Activated CD4-positive, alpha-beta memory T cell treated with anti-CD3 and anti-CD28 coated beads, Interleukin-2, amount 10 ng/mL, durations not matched to agents 7 days and 5 days (primary cell): ENCODE measurements around the gene C19orf25. TPM values are rescaled to one million over a fixed set of nuclear protein-coding genes. Genes with fewer than 3 reads are reported as not detected.
"Not testable (repeated sequence)": the region's sequence is repeated elsewhere in the genome, so short reads cannot be mapped to it uniquely, and the experiment has no call there.

Experiments used
- CTCF ChIA-PET: fragments of 350-600 bp; sonication (Branson Sonifier 250); formaldehyde crosslinking; loops from one replicate; lab custom pipeline; 2021; ENCODE audit warnings: antibody characterized with exemption, inconsistent platforms; lab: Charles Lee
- POLR2A ChIA-PET: fragments of 350-600 bp; sonication (Branson Sonifier 250); formaldehyde crosslinking; loops from one replicate; lab custom pipeline; 2021; ENCODE audit warnings: antibody characterized with exemption; lab: Charles Lee
- DNase-seq: peaks from one replicate; pipeline ENCODE4 v3.0.0-alpha.2; 2020
- H3K27ac Mint-ChIP-seq: one replicate; pipeline ENCODE4 v1.8.0; 2021; ENCODE audit warnings: mild to moderate bottlenecking, mixed read lengths
- H3K27me3 Mint-ChIP-seq: one replicate; pipeline ENCODE4 v1.8.0; 2021; ENCODE audit warnings: mixed read lengths
- H3K36me3 Mint-ChIP-seq: one replicate; pipeline ENCODE4 v1.8.0; 2021; ENCODE audit warnings: low read depth, mixed read lengths
- H3K4me1 Mint-ChIP-seq: one replicate; pipeline ENCODE4 v1.8.0; 2021; ENCODE audit warnings: mixed read lengths
- H3K4me3 Mint-ChIP-seq: one replicate; pipeline ENCODE4 v1.8.0; 2021; ENCODE audit warnings: mild to moderate bottlenecking, mixed read lengths
- H3K9me3 Mint-ChIP-seq: one replicate; pipeline ENCODE4 v1.8.0; 2021; ENCODE audit warnings: mixed read lengths
- total RNA-seq, 2 experiments: library from RNA; stranded (reverse); gene quantifications; one replicate each; pipeline ENCODE4 v1.2.3, GENCODE V29; 2021

The C19orf25 gene
- total RNA-seq, 2 experiments from 2014 or later: 38.4 to 38.5 TPM

- ChIA-PET POLR2A (no interaction called here), CTCF (no interaction called here)
- Mint-ChIP-seq H3K27me3 (peaks cover 20% of the 10 kb centered on the region), H3K4me3 (no peak overlapping the region), H3K36me3 (peaks cover 3% of the 10 kb centered on the region), H3K4me1 (peaks cover 4% of the 10 kb centered on the region), H3K9me3 (no peaks in the 10 kb centered on the region), H3K27ac (no peak overlapping the region)
- DNase-seq: no peak
Observed at GRCh38 chr19:1520203-1520780, 41.3 kb upstream of the C19orf25 start.

- H3K27ac Mint-ChIP-seq, DNase-seq, CTCF ChIA-PET: not testable (repeated sequence)
Observed at GRCh38 chr19:1519802-1520201, 40.8 kb upstream of the C19orf25 start.

GRCh38 chr19:1518471-1518870, 39.5 kb upstream of the C19orf25 start:
- POLR2A ChIA-PET: no interaction called here
- peaks cover 10% of the 10 kb centered on the region for H3K27me3 Mint-ChIP-seq
- H3K27ac Mint-ChIP-seq: no peak overlapping the region
- no peak for DNase-seq
- CTCF ChIA-PET: interaction anchor here (1.6 kb wide), 1 partner anchor 28 kb away, joined by 5 read pairs; no protein-coding TSS in a partner anchor
- no peaks in the 10 kb centered on the region for H3K36me3 Mint-ChIP-seq
- H3K4me3 Mint-ChIP-seq: no peak overlapping the region
- no peaks in the 10 kb centered on the region for H3K9me3 Mint-ChIP-seq
- H3K4me1 Mint-ChIP-seq: peaks cover 2% of the 10 kb centered on the region

More at GRCh38 chr19:1519802-1520201, 40.8 kb upstream of the C19orf25 start:
- H3K4me3 Mint-ChIP-seq, POLR2A ChIA-PET, H3K4me1 Mint-ChIP-seq, H3K36me3 Mint-ChIP-seq, H3K9me3 Mint-ChIP-seq: not testable (repeated sequence)
- H3K27me3 Mint-ChIP-seq: peaks cover 16% of the 10 kb centered on the region

GRCh38 chr19:1516395-1516753, 37.4 kb upstream of the C19orf25 start:
- Mint-ChIP-seq H3K27me3 (no peaks in the 10 kb centered on the region), H3K4me3 (no peak overlapping the region), H3K9me3 (no peaks in the 10 kb centered on the region), H3K36me3 (no peaks in the 10 kb centered on the region), H3K27ac (no peak overlapping the region), H3K4me1 (peaks cover 9% of the 10 kb centered on the region)
- ChIA-PET CTCF (no interaction called here), POLR2A (no interaction called here)
- no peak for DNase-seq

GRCh38 chr19:1514986-1515721, 36.1 kb upstream of the C19orf25 start:
- Mint-ChIP-seq H3K27ac (no peak overlapping the region), H3K4me3 (no peak overlapping the region), H3K36me3 (no peaks in the 10 kb centered on the region), H3K9me3 (no peaks in the 10 kb centered on the region), H3K4me1 (peaks cover 11% of the 10 kb centered on the region), H3K27me3 (peaks cover 6% of the 10 kb centered on the region)
- DNase-seq: no peak
- CTCF ChIA-PET: interaction anchor here (0.6 to 1.0 kb wide), 4 partner anchors 24 to 268 kb away, joined by 3 to 5 read pairs (median 3); partner anchors contain the start of gene REEP6
- POLR2A ChIA-PET: interaction anchor here (0.9 kb wide), 1 partner anchor 77 kb away, joined by 3 read pairs; no protein-coding TSS in a partner anchor

GRCh38 chr19:1514295-1514661, 35.3 kb upstream of the C19orf25 start:
- ChIA-PET POLR2A (interaction anchor here (0.9 kb wide), 1 partner anchor 77 kb away, joined by 3 read pairs; no protein-coding TSS in a partner anchor), CTCF (interaction anchor here (0.8 to 1.0 kb wide), 3 partner anchors 23 to 28 kb away, joined by 3 to 5 read pairs (median 3); partner anchors contain the start of gene REEP6)
- Mint-ChIP-seq H3K9me3 (no peaks in the 10 kb centered on the region), H3K4me3 (peak overlapping the region; percentile 30), H3K36me3 (no peaks in the 10 kb centered on the region), H3K4me1 (peaks cover 13% of the 10 kb centered on the region), H3K27ac (no peak overlapping the region), H3K27me3 (peaks cover 10% of the 10 kb centered on the region)
- DNase-seq: no peak

- ChIA-PET POLR2A (no interaction called here), CTCF (interaction anchor here (0.9 to 1.0 kb wide), 2 partner anchors 23 to 26 kb away, joined by 3 to 5 read pairs; partner anchors contain the start of gene REEP6)
- Mint-ChIP-seq H3K9me3 (no peaks in the 10 kb centered on the region), H3K27ac (no peak overlapping the region), H3K27me3 (peaks cover 12% of the 10 kb centered on the region), H3K4me1 (peaks cover 13% of the 10 kb centered on the region), H3K4me3 (peak overlapping the region; percentile 30), H3K36me3 (no peaks in the 10 kb centered on the region)
- peak; percentile 74 for DNase-seq
Observed at GRCh38 chr19:1513499-1514294, 34.7 kb upstream of the C19orf25 start.

GRCh38 chr19:1512671-1513498, 33.9 kb upstream of the C19orf25 start, which contains the start of gene ADAMTSL5:
TSS of gene ADAMTSL5 (minus strand) at chr19:1513019. CDS start at chr19:1510943, 2,076 bp downstream.
- Mint-ChIP-seq H3K27ac (no peak within 1 kb of the TSS), H3K9me3 (no peaks in the 10 kb centered on the region), H3K27me3 (peaks cover 13% of the 10 kb centered on the region), H3K36me3 (no peaks in the 10 kb centered on the region), H3K4me1 (peaks cover 14% of the 10 kb centered on the region), H3K4me3 (peak within 1 kb of the TSS; percentile 66)
- ChIA-PET POLR2A (no interaction called here), CTCF (no interaction called here)
- DNase-seq: peak; percentile 78

GRCh38 chr19:1511318-1512317, 32.6 kb upstream of the C19orf25 start:
- CTCF ChIA-PET: no interaction called here
- DNase-seq: no peak

GRCh38 chr19:1510807-1511206, 31.8 kb upstream of the C19orf25 start:
- Mint-ChIP-seq H3K27ac (no peak overlapping the region), H3K4me3 (no peak overlapping the region), H3K4me1 (peaks cover 18% of the 10 kb centered on the region), H3K36me3 (no peaks in the 10 kb centered on the region), H3K27me3 (peaks cover 13% of the 10 kb centered on the region), H3K9me3 (no peaks in the 10 kb centered on the region)
- ChIA-PET CTCF (no interaction called here), POLR2A (no interaction called here)
- no peak for DNase-seq

More at GRCh38 chr19:1511318-1512317, 32.6 kb upstream of the C19orf25 start:
- POLR2A ChIA-PET: no interaction called here
- peaks cover 13% of the 10 kb centered on the region for H3K27me3 Mint-ChIP-seq
- H3K4me1 Mint-ChIP-seq: peaks cover 18% of the 10 kb centered on the region
- H3K9me3 Mint-ChIP-seq: no peaks in the 10 kb centered on the region
- H3K4me3 Mint-ChIP-seq: peak overlapping the region; percentile 66
- no peak overlapping the region for H3K27ac Mint-ChIP-seq
- H3K36me3 Mint-ChIP-seq: no peaks in the 10 kb centered on the region

GRCh38 chr19:1510442-1510806, 31.4 kb upstream of the C19orf25 start:
- no peak for DNase-seq
- ChIA-PET POLR2A (no interaction called here), CTCF (no interaction called here)
- Mint-ChIP-seq H3K4me1 (peaks cover 20% of the 10 kb centered on the region), H3K27me3 (peaks cover 16% of the 10 kb centered on the region), H3K36me3 (no peaks in the 10 kb centered on the region), H3K4me3 (no peak overlapping the region), H3K9me3 (no peaks in the 10 kb centered on the region), H3K27ac (no peak overlapping the region)
